GM18873 (cell line): ENCODE results near the gene EPHB2.

Source experiments
- ATAC-seq: cut with Tn5 transposase; IDR thresholded peaks from one replicate; pipeline ENCODE4 v1.9.1; 2021; ENCODE audit warnings: mild to moderate bottlenecking, moderate library complexity, moderate number of reproducible peaks; ENCODE audit not compliant: unreplicated experiment, low FRiP score

The EPHB2 gene

GRCh38 chr1:22747735-22748073, 37.1 kb downstream of the EPHB2 start:
- no peak for ATAC-seq

GRCh38 chr1:22749503-22749902, 38.9 kb downstream of the EPHB2 start:
- ATAC-seq, result no peak

- no peak for ATAC-seq
Measured at GRCh38 chr1:22749919-22750684, 39.5 kb downstream of the EPHB2 start.

GRCh38 chr1:22750685-22751051, 40.0 kb downstream of the EPHB2 start:
- no peak for ATAC-seq

- no peak for ATAC-seq
Measured at GRCh38 chr1:22751124-22751531, 40.5 kb downstream of the EPHB2 start.

- ATAC-seq, result no peak
Measured at GRCh38 chr1:22752339-22752738, 41.7 kb downstream of the EPHB2 start.

GRCh38 chr1:22753481-22753971, 42.9 kb downstream of the EPHB2 start:
- no peak for ATAC-seq

- no peak for ATAC-seq
Measured at GRCh38 chr1:22754106-22754768, 43.6 kb downstream of the EPHB2 start.

- no peak for ATAC-seq
Measured at GRCh38 chr1:22754824-22755223, 44.2 kb downstream of the EPHB2 start.

GRCh38 chr1:22755641-22756040, 45.0 kb downstream of the EPHB2 start:
- no peak for ATAC-seq

GRCh38 chr1:22756125-22756735, 45.6 kb downstream of the EPHB2 start:
- ATAC-seq, result no peak

- no peak for ATAC-seq
Measured at GRCh38 chr1:22760455-22760854, 49.8 kb downstream of the EPHB2 start.

- ATAC-seq, result no peak
Measured at GRCh38 chr1:22761101-22761500, 50.5 kb downstream of the EPHB2 start.

GRCh38 chr1:22761821-22762220, 51.2 kb downstream of the EPHB2 start:
- ATAC-seq, result no peak

- ATAC-seq, result no peak
Measured at GRCh38 chr1:22763487-22764200, 53.0 kb downstream of the EPHB2 start.

- no peak for ATAC-seq
Measured at GRCh38 chr1:22767852-22768251, 57.2 kb downstream of the EPHB2 start.

- no peak for ATAC-seq
Measured at GRCh38 chr1:22769932-22770331, 59.3 kb downstream of the EPHB2 start.

GRCh38 chr1:22772014-22772413, 61.4 kb downstream of the EPHB2 start:
- no peak for ATAC-seq

GRCh38 chr1:22773981-22774832, 63.6 kb downstream of the EPHB2 start:
- no peak for ATAC-seq

- ATAC-seq, result no peak
Measured at GRCh38 chr1:22774833-22775182, 64.2 kb downstream of the EPHB2 start.
